GM12801 (cell line): ENCODE data around the gene MAMLD1.

Experiments
- CTCF ChIP-seq: IDR thresholded peaks from one replicate; pipeline ENCODE4 v1.5.1; 2011; ENCODE audit warnings: control low read depth; ENCODE audit not compliant: insufficient read length; ENCODE audit errors: extremely low read depth

MAMLD1 gene

DNA sequence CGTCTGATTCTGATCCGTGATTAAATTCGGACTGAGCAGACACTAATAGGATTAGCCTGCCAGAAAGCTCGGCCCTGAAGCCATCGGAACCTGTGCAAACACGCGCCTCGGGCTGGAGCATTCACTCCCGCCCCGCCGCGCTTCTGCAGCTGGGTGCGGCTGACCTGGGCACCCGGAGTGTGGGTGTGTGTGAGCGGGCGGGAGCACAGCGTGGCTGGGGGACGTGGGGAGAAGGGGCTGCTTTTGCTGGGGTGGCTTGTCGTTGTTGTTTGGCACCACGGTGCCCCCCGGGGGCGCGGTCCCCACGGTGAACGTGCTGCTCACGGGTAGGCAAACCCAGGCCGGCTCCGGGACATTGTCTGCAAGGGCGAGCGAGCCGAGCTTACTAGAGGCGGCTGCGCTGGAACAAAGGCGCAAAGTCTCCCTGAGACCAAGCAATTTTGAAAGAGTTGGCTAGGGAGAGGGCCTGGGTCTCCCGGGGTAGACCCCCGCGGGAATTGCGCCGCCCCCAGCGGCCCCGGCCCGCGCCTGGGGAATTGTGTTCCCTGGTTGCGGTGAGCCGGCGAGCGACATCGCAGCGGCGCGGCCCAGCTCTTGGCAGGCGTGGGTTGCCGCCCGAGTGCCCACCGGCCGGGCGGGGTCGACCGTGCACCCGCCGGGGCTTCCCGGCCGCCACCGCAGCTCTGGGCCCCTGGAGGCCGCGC, 1.4 kb downstream of the MAMLD1 start:
- no peak for TF ChIP-seq CTCF

- TF ChIP-seq CTCF = no peak
These were observed 2.2 kb downstream of the MAMLD1 start for GRCh38 chrX:150365051-150365989.

DNA sequence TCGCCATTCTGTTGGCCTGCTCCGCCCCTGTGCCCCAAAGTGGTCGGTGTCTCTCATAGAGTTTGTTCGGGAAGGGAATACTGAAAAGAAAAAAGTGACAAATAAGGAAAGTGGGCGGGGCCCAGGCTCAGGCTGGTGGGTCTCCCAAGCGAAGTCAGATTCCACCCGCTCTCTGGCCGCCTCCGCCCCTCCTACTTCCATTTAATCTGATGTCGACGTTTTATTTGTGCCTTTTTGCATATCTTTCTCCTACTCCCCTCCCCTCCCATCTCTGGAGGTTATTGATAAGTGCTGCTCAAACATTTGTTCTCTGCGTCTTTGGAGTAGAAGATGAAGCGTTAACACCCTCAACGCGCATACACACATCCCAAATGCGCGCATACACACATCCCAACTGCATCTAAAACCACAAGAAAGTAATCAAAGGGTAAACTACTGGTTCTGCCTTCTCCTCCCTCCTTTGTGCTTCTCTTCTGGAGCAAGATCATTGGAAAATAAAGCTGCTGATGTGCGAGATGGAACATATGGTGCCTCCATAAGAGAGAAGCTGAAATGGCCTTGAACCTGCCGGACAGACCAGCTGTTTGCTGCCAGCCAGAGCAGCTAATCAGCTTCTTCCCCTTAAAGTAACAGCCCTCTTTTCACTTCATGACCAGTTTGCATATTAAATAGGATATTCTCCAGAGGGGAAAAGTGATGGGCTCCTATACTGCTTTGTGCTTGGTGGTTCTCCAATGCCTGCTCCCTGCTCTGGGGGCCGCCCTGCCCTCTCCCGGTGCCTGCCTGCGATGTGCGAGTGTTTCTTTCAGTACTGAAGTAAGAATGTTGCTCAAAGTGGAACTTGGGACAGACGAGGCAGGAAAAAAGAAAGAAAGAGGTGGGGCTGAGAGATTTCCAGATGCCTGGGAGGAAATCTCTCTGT, 3.1 kb downstream of the MAMLD1 start:
- no peak for TF ChIP-seq CTCF

DNA sequence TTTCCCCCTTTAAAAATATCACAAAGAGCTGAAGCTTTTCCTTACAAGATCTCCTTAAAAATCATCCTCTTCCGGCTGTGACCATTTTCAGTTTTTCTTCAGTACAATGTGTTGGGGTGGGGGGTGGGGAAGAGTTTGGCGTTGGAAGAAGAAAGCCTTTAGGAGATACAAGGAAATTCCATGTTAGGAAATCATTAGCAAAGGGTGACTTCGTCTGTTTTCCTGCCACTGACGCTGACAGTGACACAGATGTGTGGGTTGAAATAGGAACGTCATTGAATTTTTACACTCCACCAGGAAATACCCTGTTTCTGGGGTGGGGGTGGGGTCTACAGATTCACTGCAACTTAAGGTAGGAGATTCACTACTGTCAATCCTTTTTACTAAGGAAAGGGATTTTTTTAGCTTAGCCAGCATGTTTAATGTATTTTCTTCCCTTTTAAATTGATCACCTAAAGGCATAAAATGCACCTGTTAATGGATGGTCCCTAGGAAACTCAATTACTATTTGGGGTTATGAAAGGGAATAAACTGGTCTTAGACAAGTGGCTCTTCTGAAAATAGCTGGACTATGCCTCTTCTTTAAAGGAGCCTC, 3.9 kb downstream of the MAMLD1 start:
- TF ChIP-seq CTCF = no peak

- no peak for TF ChIP-seq CTCF
These were observed 7.6 kb downstream of the MAMLD1 start for GRCh38 chrX:150370589-150371312.

GRCh38 chrX:150371877-150372276, 8.8 kb downstream of the MAMLD1 start:
- TF ChIP-seq CTCF = no peak
